WTC11 (cell line): ENCODE results near the gene TMEM115. TPM values are rescaled to one million over a fixed set of nuclear protein-coding genes. Genes with fewer than 3 reads are reported as not detected.

ENCODE experiments used
- ARID4B ChIP-seq: sonication (generic); formaldehyde crosslinking; IDR thresholded peaks from 2 replicates; pipeline ENCODE4 v1.8.0; 2023; ENCODE audit warnings: missing genetic modification reagents, mild to moderate bottlenecking, borderline replicate concordance
- CREM ChIP-seq: sonication (generic); formaldehyde crosslinking; IDR thresholded peaks from 2 replicates; pipeline ENCODE4 v1.8.1; 2022; ENCODE audit warnings: mild to moderate bottlenecking, missing genetic modification reagents, moderate library complexity
- E2F4 ChIP-seq: sonication (generic); formaldehyde crosslinking; IDR thresholded peaks from 2 replicates; pipeline ENCODE4 v1.8.1; 2022; ENCODE audit warnings: low read depth, mild to moderate bottlenecking, moderate library complexity, missing genetic modification reagents, borderline replicate concordance
- E2F5 ChIP-seq: sonication (generic); formaldehyde crosslinking; IDR thresholded peaks from 2 replicates; pipeline ENCODE4 v1.8.1; 2022; ENCODE audit warnings: mild to moderate bottlenecking, moderate library complexity, missing genetic modification reagents
- GTF2I ChIP-seq: fragments of 250-450 bp; sonication (Bioruptor Pico); conservative IDR thresholded peaks from 2 replicates; pipeline ENCODE4 v1.4.0; 2021; ENCODE audit warnings: mild to moderate bottlenecking
- HMGXB4 ChIP-seq: sonication (generic); formaldehyde crosslinking; IDR thresholded peaks from 2 replicates; pipeline ENCODE4 v1.8.1; 2023; ENCODE audit warnings: mild to moderate bottlenecking, moderate library complexity, missing genetic modification reagents
- IRF2 ChIP-seq: sonication (generic); formaldehyde crosslinking; IDR thresholded peaks from 2 replicates; pipeline ENCODE4 v1.8.0; 2022; ENCODE audit warnings: low read depth, missing genetic modification reagents, borderline replicate concordance
- MAX ChIP-seq: sonication (generic); formaldehyde crosslinking; IDR thresholded peaks from 2 replicates; pipeline ENCODE4 v1.8.0; 2022; ENCODE audit warnings: mild to moderate bottlenecking, missing genetic modification reagents
- NR1H2 ChIP-seq: sonication (generic); formaldehyde crosslinking; IDR thresholded peaks from 2 replicates; pipeline ENCODE4 v1.9.0; 2021; ENCODE audit warnings: mild to moderate bottlenecking, moderate library complexity, missing genetic modification reagents
- PREB ChIP-seq: sonication (generic); formaldehyde crosslinking; IDR thresholded peaks from 2 replicates; pipeline ENCODE4 v1.8.1; 2022; ENCODE audit warnings: mild to moderate bottlenecking, missing genetic modification reagents, moderate library complexity, borderline replicate concordance
- SP1 ChIP-seq: sonication (generic); formaldehyde crosslinking; conservative IDR thresholded peaks from 2 replicates; pipeline ENCODE4 v1.8.1; 2022; ENCODE audit warnings: missing genetic modification reagents
- TCF7 ChIP-seq: sonication (generic); formaldehyde crosslinking; IDR thresholded peaks from 2 replicates; pipeline ENCODE4 v1.8.0; 2022; ENCODE audit warnings: mild to moderate bottlenecking, low read depth, missing genetic modification reagents, moderate library complexity
- TEAD4 ChIP-seq: sonication (generic); formaldehyde crosslinking; IDR thresholded peaks from 2 replicates; pipeline ENCODE4 v1.8.0; 2022; ENCODE audit warnings: mild to moderate bottlenecking, missing genetic modification reagents
- ZBTB43 ChIP-seq: sonication (generic); formaldehyde crosslinking; IDR thresholded peaks from 2 replicates; pipeline ENCODE4 v1.8.1; 2023; ENCODE audit warnings: mild to moderate bottlenecking, missing genetic modification reagents
- ZMAT4 ChIP-seq: fragments of 250-450 bp; sonication (Bioruptor Pico); IDR thresholded peaks from 2 replicates; pipeline ENCODE4 v1.9.0; 2021; ENCODE audit warnings: mild to moderate bottlenecking
- ZNF121 ChIP-seq: sonication (generic); formaldehyde crosslinking; IDR thresholded peaks from 2 replicates; pipeline ENCODE4 v1.8.0; 2023; ENCODE audit warnings: missing genetic modification reagents
- ZNF317 ChIP-seq: sonication (generic); formaldehyde crosslinking; IDR thresholded peaks from 2 replicates; pipeline ENCODE4 v1.8.1; 2023; ENCODE audit warnings: low read depth, mild to moderate bottlenecking, moderate library complexity, missing genetic modification reagents, borderline replicate concordance
- ZNF416 ChIP-seq: fragments of 250-450 bp; sonication (Bioruptor Pico); IDR thresholded peaks from 2 replicates; pipeline ENCODE4 v1.9.0; 2021; ENCODE audit warnings: mild to moderate bottlenecking, inconsistent platforms
- ZNF532 ChIP-seq: fragments of 250-450 bp; sonication (Bioruptor Pico); IDR thresholded peaks from 2 replicates; pipeline ENCODE4 v1.9.0; 2021; ENCODE audit warnings: mild to moderate bottlenecking, borderline replicate concordance
- ZNF671 ChIP-seq: fragments of 250-450 bp; sonication (Bioruptor Pico); IDR thresholded peaks from 2 replicates; pipeline ENCODE4 v1.8.0; 2021; ENCODE audit warnings: mild to moderate bottlenecking
- total RNA-seq: library from RNA; stranded (reverse); gene quantifications from 3 replicates; pipeline ENCODE4 v1.2.3, GENCODE V29; 2021

Gene TMEM115
- total RNA-seq, 1 experiment from 2014 or later, result 30.0 TPM

GRCh38 chr3:50320853-50321335 is 38.4 kb downstream of the TMEM115 start (continued):
- TF ChIP-seq ARID4B (CRISPR knock-in tag), result no peak
- no peak for TF ChIP-seq NR1H2
- peak; percentile 38; the same call in 1 of the 2 replicates for TF ChIP-seq ZBTB43 (CRISPR knock-in tag)
- TF ChIP-seq ZMAT4, result no peak
- no peak for TF ChIP-seq IRF2
- no peak for TF ChIP-seq E2F4
- no peak for TF ChIP-seq E2F5 (CRISPR knock-in tag)
- TF ChIP-seq MAX (CRISPR knock-in tag), result peak; percentile 42; the same call in 1 of the 2 replicates
- no peak for TF ChIP-seq ZNF121 (CRISPR knock-in tag)
- no peak for TF ChIP-seq TCF7 (CRISPR knock-in tag)
- no peak for TF ChIP-seq ZNF532 (CRISPR knock-in tag)
- no peak for TF ChIP-seq PREB (CRISPR knock-in tag)
- 0 out of 2 replicates have a peak, but pooled peaks have one; percentile 26 for TF ChIP-seq ZNF317
- no peak for TF ChIP-seq GTF2I
- TF ChIP-seq HMGXB4, result no peak
- TF ChIP-seq ZNF671 (CRISPR knock-in tag), result no peak
- TF ChIP-seq CREM (CRISPR knock-in tag), result no peak
- no peak for TF ChIP-seq ZNF416
- TF ChIP-seq TEAD4 (CRISPR knock-in tag), result no peak
- no peak for TF ChIP-seq SP1 (CRISPR knock-in tag)
